GM18519 (cell line): Measurements from ENCODE around the gene RGS7.
A peak's percentile ranks its signal among the peaks of the same experiment; 100 is the strongest.

ENCODE experiments used
- ATAC-seq: cut with Tn5 transposase; IDR thresholded peaks from one replicate; pipeline ENCODE4 v1.9.1; 2021; ENCODE audit warnings: mild to moderate bottlenecking, moderate library complexity; ENCODE audit not compliant: unreplicated experiment, low FRiP score

Gene RGS7

DNA sequence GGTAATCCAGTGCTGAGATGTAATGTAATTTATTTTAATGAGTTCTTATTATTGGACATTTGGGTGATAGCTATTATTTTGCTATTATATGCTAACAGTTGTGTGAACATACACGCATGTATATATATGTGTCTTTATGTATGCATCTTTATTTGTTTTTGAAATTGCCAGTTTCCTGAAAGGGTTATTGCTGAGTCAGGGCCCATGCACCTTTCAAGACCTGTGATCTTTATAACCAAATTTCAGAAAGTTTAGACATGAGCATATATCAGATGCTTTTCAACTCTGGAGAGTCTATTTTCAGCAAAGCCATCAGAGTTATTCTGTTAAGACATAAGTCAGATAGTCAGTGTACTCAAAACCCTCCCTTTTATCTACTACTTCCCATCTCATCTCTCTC, 479.4 kb downstream of the RGS7 start:
- ATAC-seq = no peak

DNA sequence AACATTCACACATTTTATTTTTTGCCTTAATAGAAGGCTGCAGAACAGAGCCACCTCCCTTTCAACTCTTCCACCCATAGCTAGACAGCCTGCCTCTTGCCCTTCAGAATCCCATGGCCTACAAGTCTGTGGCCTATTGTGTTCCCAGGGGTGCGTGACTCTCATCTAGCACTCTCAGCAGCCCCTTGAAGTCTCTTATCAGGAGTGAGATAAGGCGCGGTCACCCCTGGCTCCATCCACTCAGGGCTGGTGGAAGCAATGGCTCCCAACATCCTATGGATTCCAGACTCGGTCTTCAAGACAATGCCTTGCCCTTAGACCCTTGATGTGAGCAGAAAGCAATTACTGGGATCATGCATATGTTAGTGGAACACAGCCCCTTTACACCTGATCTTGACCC, 480.9 kb downstream of the RGS7 start:
- ATAC-seq = no peak

DNA sequence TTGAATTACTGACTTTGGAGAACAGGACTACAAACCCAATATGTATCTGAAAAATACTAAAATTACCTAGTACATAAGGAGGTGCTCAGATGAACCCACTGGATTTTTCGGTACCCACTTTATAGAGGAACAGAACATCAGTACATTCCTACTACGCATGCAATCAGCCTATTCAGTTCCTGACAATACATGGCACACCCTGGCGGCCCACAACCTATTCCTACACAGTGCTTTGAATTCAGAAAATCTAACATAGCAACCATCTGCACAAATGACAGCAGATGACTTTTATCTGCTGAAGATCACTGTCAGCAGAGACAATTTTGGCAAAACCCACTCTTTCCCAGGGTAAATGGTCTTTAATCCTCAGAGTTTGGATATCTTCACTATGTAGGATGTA, 487.9 kb downstream of the RGS7 start:
- no peak for ATAC-seq

DNA sequence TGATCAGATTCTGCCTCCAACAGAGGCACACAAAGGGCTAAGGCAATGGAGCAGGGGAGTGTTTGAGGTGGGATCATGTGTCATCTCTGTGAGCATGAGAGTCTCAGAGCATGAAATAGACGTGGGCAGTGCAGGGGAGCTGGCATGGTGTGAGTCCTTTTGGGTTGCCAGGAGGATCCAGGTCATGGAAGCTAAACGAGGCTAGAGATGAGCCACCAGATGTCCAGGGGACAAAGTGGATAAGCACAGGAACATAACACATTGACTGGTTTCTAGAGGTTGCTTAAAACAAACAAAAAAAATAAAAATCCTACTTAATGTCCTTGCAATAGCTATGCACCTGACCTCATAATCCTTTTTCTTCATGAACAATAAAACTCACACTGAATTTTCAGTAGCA, 490.3 kb downstream of the RGS7 start:
- ATAC-seq = no peak

DNA sequence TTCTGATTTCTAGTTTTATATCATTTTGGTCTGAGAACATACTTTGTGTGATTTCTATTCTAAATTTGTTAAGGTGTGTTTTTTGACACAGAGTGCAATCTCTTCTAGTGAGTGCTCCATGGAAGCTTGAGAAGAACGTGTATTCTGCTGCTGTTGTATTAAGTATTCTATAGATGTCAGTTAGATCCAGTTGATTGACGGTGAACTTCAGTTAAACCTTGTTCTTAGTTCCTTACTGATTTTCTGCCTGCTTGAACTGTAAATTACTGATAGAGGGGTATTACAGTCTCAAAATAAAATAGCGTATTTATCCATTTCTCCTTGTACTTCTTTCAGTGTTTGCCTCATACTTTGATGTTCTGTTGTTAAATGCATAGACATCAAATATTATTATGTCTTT, 497.0 kb downstream of the RGS7 start:
- no peak for ATAC-seq

DNA sequence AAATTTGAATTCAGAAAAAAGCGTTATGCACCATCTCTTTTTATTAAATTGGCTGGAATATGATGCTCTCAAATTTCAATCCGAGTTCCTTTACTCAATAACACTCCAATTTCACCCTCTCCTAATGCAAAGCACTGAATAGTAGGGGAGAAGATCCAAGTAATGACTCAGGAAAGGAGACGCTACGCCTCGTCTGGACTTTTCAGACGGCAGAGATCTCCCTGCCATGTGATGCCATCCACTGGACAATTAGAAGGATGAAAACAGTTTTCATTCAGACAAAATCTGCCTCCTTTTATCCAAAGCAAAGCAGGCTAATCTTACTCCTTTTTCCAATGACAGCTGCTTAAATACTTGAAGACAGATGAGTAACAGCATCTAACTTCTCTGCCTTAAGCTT, 502.6 kb downstream of the RGS7 start:
- no peak for ATAC-seq

DNA sequence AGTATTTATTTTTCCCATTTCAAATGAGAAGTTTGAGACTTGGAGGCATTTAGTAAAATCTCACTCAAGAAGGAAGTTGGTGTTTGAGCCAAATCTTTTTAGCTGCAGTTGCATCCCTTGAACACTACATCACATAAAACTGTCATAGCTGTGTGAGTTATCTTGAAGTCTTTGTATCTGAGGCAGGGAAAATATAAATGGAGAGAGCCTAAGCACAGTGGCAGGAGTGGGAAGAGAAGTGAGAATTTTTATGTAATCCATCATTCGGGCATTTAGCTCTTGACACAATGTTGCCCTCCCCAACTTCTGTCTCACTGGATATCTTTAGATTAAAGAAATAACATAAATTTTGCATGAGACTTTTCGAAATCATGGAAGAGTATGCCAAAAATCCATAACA, 509.7 kb downstream of the RGS7 start:
- no peak for ATAC-seq

DNA sequence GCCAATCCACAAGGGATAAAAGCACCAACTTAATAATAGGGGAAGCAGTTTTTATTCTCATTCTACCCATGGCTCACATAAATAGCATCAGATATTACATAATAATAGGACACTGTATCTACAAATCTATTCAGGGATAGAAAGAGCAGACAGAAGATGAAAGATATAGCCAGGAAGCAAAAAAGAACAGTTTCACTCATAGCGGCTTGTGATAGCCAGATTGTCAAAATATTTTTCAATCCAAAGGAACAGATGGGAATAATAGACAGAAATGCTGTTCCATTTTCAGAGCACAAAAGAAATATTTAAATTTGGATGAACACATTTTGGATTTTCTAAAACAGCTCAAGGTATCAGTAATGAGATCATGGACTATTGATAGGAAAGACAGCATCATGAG, 512.5 kb downstream of the RGS7 start:
- ATAC-seq = no peak

DNA sequence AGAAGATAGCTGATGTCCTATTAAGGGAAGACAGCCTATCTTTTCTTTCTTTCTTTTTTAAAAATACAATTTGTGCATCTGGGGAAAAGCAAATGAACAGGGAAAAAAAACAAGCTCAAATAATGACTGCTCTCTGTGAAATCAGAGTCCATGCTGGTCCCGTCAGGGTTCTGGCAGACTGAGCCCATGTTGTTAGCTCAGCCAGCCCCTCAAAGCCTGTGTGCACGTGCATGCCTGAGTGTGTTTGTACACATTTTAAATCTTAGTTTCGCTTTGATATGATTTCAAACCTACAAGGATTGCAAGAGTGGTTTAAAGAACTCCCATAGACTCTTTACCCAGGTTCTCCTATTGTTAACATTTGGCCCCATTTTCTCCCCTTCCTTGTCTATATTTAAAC, 513.2 kb downstream of the RGS7 start:
- no peak for ATAC-seq

DNA sequence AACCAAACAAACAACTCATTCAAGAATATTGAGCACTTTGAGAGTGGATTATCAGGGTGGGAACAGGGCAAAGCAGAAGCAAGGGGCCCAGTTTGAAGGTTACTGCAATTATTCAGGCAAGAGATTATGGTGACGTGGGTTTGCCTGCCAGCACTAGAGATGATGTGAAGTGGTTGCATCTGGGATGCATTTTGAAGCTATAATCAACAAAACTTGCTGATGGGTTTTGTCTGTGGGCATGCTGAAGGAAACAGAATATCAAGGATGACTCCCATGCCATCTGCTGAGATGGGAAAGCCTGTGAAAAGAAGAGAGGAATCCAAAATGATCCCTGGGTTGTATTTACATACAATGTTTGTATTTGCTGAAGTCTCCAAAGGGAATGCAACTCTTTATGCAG, 520.7 kb downstream of the RGS7 start:
- no peak for ATAC-seq

DNA sequence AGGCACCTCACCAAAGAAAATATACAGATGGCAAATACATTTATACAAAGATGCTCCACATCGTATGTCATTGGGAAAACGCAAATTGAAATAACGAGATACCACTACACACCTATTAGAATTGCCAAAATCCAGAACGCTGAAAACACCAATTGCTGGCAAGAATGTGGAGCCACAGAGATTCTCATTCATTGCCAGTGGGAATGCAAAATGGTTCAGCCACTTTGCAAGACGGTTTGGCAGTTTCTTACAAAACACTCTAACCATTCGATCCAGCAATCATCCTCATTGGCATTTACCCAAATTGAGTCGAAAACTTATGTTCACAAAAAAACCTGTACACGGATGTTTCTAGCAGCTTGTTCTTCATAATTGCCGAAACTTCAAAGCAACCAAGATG, 521.7 kb downstream of the RGS7 start:
- ATAC-seq = no peak

DNA sequence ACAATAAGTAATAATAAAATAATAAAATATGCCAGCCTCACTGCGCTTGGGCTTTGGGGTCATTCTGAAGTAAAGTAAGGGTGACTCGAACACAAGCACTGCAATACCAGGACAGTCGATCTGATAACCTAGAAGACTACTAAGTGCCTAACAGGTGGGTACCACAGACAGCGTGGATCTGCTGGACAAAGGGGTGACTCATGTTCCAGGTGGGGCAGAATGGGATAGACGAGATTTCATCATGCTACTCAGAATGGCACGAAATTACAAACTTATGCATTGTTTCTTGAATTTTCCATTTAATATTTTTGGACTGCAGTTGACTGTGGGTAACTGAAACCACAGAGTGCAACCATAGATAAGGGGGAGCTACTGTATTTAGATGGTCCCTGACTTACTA, 523.9 kb downstream of the RGS7 start:
- ATAC-seq = no peak

DNA sequence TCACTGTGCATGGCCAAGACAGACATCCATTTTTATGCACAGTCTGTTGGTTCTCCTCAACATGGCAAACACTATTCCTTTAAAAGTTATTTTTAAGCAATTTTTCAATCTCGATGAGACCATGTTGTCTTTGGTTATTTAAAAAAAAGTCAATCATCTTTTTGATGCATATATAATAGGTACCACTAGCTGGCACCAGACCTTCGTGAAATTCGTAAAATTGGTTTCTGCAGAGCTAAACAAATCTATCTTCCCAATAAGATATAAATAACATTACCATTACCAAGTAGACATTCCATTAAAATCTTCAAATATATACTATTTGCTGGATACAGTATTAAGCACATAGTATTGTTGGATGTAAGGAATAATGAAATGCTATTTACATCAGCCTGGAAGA, 525.1 kb downstream of the RGS7 start:
- no peak for ATAC-seq

DNA sequence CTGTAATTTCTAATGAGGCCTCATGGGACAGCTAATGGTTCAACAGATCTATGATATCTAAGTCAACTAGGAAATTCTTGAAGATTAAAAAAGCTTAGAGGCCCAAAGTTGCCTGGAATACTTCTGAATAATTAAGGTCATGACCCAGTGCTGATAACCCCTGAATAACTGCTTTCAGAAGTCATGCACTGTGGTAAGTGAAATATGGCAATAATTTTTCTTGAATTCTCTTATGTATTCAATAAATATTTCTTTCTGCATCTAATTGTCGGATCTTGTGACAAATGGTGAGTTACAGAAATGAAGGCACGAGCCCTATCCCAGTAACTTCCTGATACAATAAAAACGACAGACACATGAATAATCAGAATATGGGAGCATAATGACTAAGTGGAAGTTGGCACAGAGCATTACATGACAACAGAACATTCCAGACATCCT, 525.8 kb downstream of the RGS7 start:
- ATAC-seq = no peak

DNA sequence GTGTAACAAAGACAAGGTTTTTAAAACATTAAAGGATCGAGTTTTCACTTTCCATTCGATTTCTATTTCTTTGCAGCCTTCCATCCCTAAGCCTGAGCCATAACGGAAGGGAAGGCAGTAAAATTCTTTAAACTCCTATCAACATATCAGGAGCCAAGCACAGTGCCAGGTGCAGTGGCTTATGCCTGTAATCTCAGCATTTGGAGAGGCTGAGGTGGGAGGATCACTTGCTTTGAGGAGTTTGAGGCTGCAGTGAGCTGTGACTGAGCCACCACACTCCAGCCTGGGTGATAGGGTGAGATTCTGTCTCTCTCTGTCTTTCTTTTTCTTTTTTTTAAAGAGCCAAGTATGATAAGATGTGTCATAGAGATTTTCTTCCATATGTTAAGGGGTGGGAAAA, 527.5 kb downstream of the RGS7 start:
- no peak for ATAC-seq

DNA sequence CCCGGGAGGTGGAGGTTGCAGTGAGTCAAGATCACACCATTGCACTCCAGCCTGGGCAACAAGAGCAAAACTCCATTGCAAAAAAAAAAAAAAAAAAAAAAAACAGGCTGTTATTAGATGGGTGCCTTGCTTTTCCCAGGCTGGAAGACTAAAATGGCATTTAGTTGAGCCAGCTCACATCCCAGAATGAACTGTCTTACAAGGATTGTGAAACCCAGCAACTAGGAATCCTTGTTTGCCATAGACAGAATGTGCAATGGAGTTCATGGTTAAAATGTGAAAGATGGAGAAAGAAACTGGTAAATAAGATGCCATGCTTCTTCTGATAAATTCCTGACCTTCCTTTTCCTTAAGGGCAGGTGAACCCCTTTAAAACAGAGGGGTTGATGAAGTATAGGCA, 529.2 kb downstream of the RGS7 start:
- no peak for ATAC-seq

DNA sequence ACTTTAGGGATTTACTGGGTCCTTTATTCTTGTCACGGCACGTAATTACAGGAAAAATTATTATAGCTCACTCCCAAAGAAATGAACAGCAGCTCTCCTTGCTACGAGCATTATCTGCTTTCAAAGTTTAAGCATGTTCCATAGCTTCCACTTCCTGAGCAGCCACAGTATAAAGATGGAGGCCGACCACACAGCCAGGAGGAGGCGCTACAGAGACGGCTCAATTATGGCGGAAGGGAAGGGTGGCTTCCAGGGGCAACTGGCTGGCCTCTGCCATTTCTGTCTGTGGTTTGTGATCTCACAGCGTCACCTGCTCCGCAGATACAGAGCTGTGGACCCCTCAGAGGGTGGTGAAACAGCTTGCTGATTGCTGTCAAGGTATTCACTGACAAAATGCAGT, 532.8 kb downstream of the RGS7 start:
- no peak for ATAC-seq

DNA sequence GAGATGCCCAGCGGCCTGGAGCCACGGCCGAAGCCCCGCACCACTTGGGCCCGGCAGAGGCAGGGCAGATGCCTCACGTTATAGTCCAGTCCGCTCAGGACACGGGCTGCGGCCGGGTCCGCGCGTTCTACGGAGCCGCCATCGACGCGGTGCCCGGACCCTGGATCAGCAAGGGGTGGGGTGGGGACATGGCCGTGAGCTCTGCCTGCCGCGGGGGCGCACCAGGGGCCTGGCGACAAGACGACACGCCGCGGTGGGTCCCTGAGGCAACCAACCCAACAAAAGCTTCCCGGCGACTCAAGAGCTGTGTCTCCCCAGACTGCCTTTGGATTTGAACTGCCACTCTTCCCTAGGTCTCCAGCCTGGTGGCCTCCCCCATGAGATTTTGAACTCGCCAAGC, 533.6 kb downstream of the RGS7 start:
- ATAC-seq = no peak

DNA sequence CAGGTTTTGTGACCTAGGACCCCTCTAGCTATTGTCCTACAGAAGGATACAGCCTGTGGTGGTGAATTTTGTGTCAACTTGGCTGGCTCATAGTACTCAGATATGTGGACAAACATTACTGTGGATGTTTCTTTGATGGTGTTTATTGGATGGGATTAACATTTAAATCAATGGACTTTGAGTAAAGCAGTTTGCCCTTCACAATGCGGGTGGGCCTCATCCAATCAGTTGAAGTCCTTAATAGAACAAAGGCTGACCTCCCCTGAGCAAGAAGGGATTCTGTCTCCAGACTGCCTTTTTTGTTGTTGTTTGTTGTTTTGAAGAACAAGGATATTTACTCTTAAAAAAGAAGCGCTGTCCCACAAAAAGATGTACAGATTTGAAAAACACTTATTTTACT, 535.1 kb downstream of the RGS7 start:
- no peak for ATAC-seq

DNA sequence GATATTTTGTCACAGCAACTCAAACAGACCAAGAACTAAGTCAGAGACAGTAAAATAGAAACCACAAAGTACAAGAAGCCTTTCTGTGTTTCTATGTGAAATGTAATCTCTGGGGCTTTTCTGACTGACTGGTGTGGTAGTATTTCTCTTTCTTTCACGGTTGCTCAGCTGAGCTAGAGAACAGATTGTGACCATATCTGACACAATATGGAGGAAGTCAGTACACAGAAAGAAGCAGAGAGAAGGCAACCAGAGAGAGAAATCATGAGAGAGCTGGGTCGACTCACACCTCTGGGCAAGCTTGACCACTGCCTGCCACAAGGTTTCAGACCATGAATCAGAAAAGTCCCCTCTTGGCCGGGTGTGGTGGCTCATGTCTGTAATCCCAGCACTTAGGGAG, 536.2 kb downstream of the RGS7 start:
- peak; percentile 69 for ATAC-seq

DNA sequence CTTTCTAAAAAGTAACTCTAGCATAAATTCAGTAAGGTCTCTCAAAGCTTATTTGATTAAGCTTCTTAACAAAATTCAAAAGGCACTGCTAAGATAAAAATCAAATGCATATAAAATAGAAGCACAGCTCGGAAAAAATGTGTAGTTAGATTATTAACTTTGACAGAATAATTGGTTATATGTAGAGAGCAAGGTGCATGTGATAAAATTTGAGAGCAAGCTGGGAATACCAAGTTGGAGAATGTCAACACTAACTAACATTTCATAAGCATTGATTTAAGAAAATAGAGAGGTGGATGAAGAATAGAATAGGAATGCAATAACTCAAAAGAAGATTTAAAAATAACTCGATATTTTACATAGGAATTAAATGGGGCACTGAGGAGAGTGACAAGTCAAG, 540.5 kb downstream of the RGS7 start:
- ATAC-seq = no peak

DNA sequence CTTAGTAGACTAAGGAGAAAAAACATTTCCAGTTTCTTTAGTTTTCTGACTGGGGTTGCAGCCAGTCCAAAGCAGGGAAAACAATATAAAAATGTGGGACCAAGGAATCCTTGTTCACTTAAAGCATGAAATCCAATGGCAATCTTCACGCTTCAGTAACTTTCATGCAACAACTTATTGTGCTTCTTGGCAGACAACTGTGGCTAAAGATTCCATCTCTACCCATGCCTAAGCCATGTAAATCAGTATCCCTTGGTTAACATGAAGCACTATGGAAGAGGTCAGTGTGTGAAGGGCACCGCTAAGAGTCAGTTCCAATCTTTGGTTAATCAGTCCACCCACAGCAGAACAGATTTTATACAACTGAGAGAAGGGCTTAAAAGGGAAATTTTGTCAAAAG, 543.3 kb downstream of the RGS7 start:
- no peak for ATAC-seq

DNA sequence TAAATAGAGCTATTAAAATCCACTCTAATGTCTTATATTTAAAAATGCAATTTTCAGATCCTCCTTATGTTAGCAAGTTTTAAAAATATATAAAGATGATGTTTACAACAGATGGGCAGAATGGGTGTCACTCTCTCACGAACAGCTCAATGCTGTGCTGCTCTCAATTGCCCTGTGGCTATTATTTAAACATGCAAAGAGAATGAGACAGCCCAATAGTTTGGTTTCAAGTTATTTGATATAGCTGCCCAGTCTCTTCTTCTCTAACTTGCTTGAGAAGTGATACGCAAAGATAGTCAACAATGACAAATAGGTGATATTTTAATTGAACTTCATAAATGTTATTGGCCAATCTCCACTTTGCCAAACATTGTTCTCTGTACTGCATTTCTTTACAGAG, 545.7 kb downstream of the RGS7 start:
- no peak for ATAC-seq

DNA sequence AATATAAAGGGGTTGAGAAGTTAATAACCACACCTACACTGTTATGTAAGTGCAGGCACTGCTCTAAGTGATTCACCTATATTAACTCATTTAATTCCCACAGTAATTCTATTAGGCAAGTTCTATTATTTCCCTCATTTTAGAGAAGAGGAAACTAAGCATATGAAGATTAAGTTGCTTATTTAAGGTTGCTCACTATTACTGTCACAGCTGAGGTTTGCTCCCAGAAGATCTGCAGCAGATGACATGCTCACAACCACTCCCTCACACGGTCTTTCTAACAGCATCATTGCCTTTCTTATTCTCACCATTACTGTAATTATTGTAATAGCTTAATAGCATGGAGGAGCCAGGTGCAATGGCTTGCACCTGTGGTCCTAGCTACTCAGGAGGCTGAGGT, 548.6 kb downstream of the RGS7 start:
- ATAC-seq = no peak
